ENCODE results near the gene PANX2.

PANX2 gene

GRCh38 chr22:50197000-50197800, 26.7 kb downstream of the PANX2 start:
- Histone ChIP-seq H3K4me3 (ENCODE audit: low read depth, low read length) (no peak overlapping the region), H3K9me3 (ENCODE audit: severe bottlenecking) (no peaks in the 10 kb centered on the region), H3K27me3 (ENCODE audit: insufficient read depth, low read depth, severe bottlenecking) (no peaks in the 10 kb centered on the region), H3K36me3 (peaks cover 35% of the 10 kb centered on the region), H3K27ac (no peak overlapping the region)
- TF ChIP-seq CTCF (IDR thresholded peaks at IDR 0.05; ENCODE audit: low read depth, low read length) = no peak
- DNase-seq = no peak

DNA sequence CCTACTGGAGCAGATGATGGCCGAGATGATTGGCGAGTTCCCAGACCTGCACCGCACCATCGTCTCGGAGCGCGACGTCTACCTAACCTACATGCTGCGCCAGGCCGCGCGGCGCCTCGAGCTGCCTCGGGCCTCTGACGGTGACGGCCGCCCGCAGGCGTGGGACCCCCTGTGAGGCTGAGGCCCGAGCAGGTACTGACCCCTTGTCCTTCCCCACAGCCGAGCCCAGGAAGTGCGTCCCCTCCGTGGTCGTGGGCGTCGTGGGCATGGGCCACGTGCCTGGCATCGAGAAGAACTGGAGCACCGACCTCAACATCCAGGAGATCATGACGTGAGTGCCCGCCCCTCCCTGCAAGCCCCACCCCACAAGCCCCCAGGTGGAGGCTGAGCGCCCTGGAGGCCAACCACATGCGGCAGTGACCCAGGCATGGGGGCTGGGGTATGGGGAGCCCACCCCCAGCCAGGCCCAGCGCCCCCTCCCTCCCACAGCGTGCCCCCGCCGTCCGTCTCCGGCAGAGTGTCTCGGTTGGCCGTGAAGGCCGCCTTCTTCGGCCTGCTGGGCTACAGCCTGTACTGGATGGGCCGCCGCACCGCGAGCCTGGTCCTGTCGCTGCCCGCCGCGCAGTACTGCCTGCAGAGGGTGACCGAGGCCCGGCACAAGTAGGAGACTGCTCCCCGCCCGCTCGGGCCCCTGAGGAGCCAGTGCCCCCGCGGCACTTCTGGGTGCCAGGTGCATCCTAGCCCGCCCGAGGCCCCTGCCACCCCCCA, 27.5 kb downstream of the PANX2 start:
- Histone ChIP-seq H3K27me3 (ENCODE audit: insufficient read depth, low read depth, severe bottlenecking) (no peaks in the 10 kb centered on the region), H3K9me3 (ENCODE audit: severe bottlenecking) (no peaks in the 10 kb centered on the region), H3K36me3 (peaks cover 41% of the 10 kb centered on the region), H3K4me3 (ENCODE audit: low read depth, low read length) (no peak overlapping the region), H3K27ac (no peak overlapping the region)
- no peak for DNase-seq
- no peak for TF ChIP-seq CTCF (IDR thresholded peaks at IDR 0.05; ENCODE audit: low read depth, low read length)

DNA sequence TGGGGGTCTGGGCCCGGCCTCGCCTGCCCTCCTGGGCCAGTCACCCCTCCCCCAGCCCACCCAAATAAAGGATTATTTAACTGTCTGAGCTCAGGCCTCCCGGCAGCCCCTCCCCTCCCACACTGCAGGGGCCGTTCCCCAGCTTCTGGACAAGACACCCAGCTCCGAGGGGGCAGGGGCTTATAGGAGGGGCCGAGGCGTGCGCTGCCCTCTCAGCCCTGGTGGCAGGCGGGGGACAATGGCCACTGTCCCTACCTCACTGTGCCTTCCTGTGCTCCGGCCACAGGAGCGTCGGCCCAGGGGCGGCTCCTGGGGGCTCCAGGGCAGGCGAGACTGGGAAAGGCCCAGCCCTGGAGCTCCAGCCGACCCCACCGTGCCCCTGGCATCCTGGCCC, 28.1 kb downstream of the PANX2 start:
- no peak for TF ChIP-seq CTCF (IDR thresholded peaks at IDR 0.05; ENCODE audit: low read depth, low read length)
- H3K4me3 ChIP-seq (ENCODE audit: low read depth, low read length) = no peak overlapping the region
- H3K27me3 ChIP-seq (ENCODE audit: insufficient read depth, low read depth, severe bottlenecking) = no peaks in the 10 kb centered on the region
- H3K27ac ChIP-seq = peak overlapping the region; percentile 24; the same call in 1 of the 2 replicates
- peaks cover 47% of the 10 kb centered on the region for H3K36me3 ChIP-seq
- H3K9me3 ChIP-seq (ENCODE audit: severe bottlenecking) = no peaks in the 10 kb centered on the region
- no peak for DNase-seq

GRCh38 chr22:50199251-50199721, 28.8 kb downstream of the PANX2 start:
- H3K9me3 ChIP-seq (ENCODE audit: severe bottlenecking) = no peaks in the 10 kb centered on the region
- no peak overlapping the region for H3K4me3 ChIP-seq (ENCODE audit: low read depth, low read length)
- no peak for TF ChIP-seq CTCF (IDR thresholded peaks at IDR 0.05; ENCODE audit: low read depth, low read length)
- H3K27me3 ChIP-seq (ENCODE audit: insufficient read depth, low read depth, severe bottlenecking) = no peaks in the 10 kb centered on the region
- peak overlapping the region; percentile 87 for H3K27ac ChIP-seq
- DNase-seq = no peak
- peaks cover 51% of the 10 kb centered on the region for H3K36me3 ChIP-seq

DNA sequence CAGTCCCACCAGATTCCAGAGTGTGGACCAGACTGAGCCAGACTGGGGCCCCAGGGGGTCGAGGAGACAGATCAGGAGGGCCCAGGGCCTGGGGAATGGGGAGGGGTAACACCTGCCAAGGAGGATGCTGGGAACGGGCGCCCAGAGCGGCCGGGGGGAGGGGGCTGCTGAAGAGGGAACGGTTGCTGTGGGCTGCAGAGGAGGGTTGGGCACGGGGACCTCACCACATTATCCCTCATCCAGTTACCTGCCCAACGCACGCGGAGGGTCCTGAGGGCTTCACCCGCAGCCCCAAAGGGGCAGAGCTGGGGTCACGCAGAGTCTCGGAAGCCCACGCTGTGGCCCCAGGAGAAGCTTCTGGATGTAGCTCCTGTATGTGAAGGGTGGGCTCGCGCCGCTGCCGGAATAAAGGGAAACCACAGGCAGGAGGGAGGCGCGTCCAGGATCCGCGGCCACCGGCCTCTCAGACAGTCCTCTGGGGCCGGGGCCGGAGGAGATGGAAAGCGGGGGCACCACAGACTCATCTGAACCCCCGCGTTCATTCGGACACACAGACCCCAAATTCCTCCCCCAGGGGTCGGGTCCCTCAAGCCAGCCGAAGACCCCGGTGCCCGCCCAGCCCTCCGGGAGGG, 29.4 kb downstream of the PANX2 start:
- H3K9me3 ChIP-seq (ENCODE audit: severe bottlenecking) = no peaks in the 10 kb centered on the region
- peak overlapping the region; percentile 87 for H3K27ac ChIP-seq
- H3K4me3 ChIP-seq (ENCODE audit: low read depth, low read length) = peak overlapping the region; percentile 74
- H3K27me3 ChIP-seq (ENCODE audit: insufficient read depth, low read depth, severe bottlenecking) = no peaks in the 10 kb centered on the region
- H3K36me3 ChIP-seq = peaks cover 45% of the 10 kb centered on the region
- TF ChIP-seq CTCF (IDR thresholded peaks at IDR 0.05; ENCODE audit: low read depth, low read length) = no peak
- peak; percentile 68 for DNase-seq

Data from WERI-Rb-1 (cell line).